HG02981 (cell line): Measurements from ENCODE around the gene SPR.
A peak's percentile ranks its signal among the peaks of the same experiment; 100 is the strongest.

ENCODE experiments used
- ATAC-seq: cut with Tn5 transposase; IDR thresholded peaks from one replicate; pipeline ENCODE4 v1.9.1; 2021; ENCODE audit warnings: mild to moderate bottlenecking, moderate library complexity; ENCODE audit not compliant: unreplicated experiment

Gene SPR

GRCh38 chr2:72929010-72929409 is 41.8 kb downstream of the SPR start:
- no peak for ATAC-seq

- no peak for ATAC-seq
Observed at GRCh38 chr2:72931280-72931910, 44.2 kb downstream of the SPR start.

- no peak for ATAC-seq
Observed at GRCh38 chr2:72932045-72932740, 45.0 kb downstream of the SPR start.

- no peak for ATAC-seq
Observed at GRCh38 chr2:72932805-72933204, 45.6 kb downstream of the SPR start.

- no peak for ATAC-seq
Observed at GRCh38 chr2:72933207-72933606, 46.0 kb downstream of the SPR start.

- no peak for ATAC-seq
Observed at GRCh38 chr2:72933646-72934151, 46.5 kb downstream of the SPR start.

- ATAC-seq, result peak; percentile 65
Observed at GRCh38 chr2:72934683-72935610, 47.7 kb downstream of the SPR start.

GRCh38 chr2:72935611-72935957 is 48.4 kb downstream of the SPR start:
- no peak for ATAC-seq

- ATAC-seq, result no peak
Observed at GRCh38 chr2:72936660-72937355, 49.6 kb downstream of the SPR start.

GRCh38 chr2:72937356-72937669 is 50.1 kb downstream of the SPR start:
- ATAC-seq, result no peak

GRCh38 chr2:72938455-72938854 is 51.2 kb downstream of the SPR start:
- no peak for ATAC-seq

GRCh38 chr2:72940361-72940760 is 53.2 kb downstream of the SPR start:
- no peak for ATAC-seq

GRCh38 chr2:72940786-72941185 is 53.6 kb downstream of the SPR start:
- ATAC-seq, result no peak
